MM.1S (cell line): ENCODE measurements around the gene FADS1.

Experiments
- CTCF ChIP-seq: fragments of 300-600 bp; sonication (generic); IDR thresholded peaks from 2 replicates; pipeline ENCODE4 v1.5.1; 2016; ENCODE audit warnings: antibody characterized with exemption, low read length, mixed read lengths
- EZH2 ChIP-seq: fragments of 300-600 bp; sonication (generic); optimal IDR thresholded peaks from 2 replicates; pipeline ENCODE3; 2017; ENCODE audit warnings: low read depth, mild to moderate bottlenecking, antibody characterized with exemption, low read length, mixed read lengths
- EZH2phosphoT487 ChIP-seq: fragments of 300-600 bp; sonication (generic); IDR thresholded peaks from 2 replicates; pipeline ENCODE4 v1.6.1; 2018; ENCODE audit warnings: antibody characterized with exemption, low read length

- TF ChIP-seq EZH2 (no peak), EZH2phosphoT487 (no peak), CTCF (no peak)
Measured at GRCh38 chr11:61765550-61766253, 51.1 kb downstream of the FADS1 start.
